GM18907 (cell line): ENCODE results near the gene PPP3CA.
A peak's percentile ranks its signal among the peaks of the same experiment; 100 is the strongest.
"Not testable (repeated sequence)": the region's sequence is repeated elsewhere in the genome, so short reads cannot be mapped to it uniquely, and the experiment has no call there.

Source experiments
- ATAC-seq: cut with Tn5 transposase; IDR thresholded peaks from one replicate; pipeline ENCODE4 v1.9.1; 2021; ENCODE audit warnings: mild to moderate bottlenecking, moderate library complexity; ENCODE audit not compliant: unreplicated experiment

Gene PPP3CA

GRCh38 chr4:101258883-101259282 is 88.4 kb downstream of the PPP3CA start:
- ATAC-seq = no peak

- no peak for ATAC-seq
Observed at GRCh38 chr4:101256222-101256621, 91.1 kb downstream of the PPP3CA start.

GRCh38 chr4:101254776-101255175 is 92.5 kb downstream of the PPP3CA start:
- no peak for ATAC-seq

GRCh38 chr4:101253121-101253520 is 94.2 kb downstream of the PPP3CA start:
- ATAC-seq = no peak

- ATAC-seq = no peak
Observed at GRCh38 chr4:101252721-101253120, 94.6 kb downstream of the PPP3CA start.

GRCh38 chr4:101251261-101251660 is 96.1 kb downstream of the PPP3CA start:
- no peak for ATAC-seq

GRCh38 chr4:101244349-101244748 is 103.0 kb downstream of the PPP3CA start:
- ATAC-seq = no peak

- ATAC-seq = no peak
Observed at GRCh38 chr4:101242441-101242840, 104.9 kb downstream of the PPP3CA start.

GRCh38 chr4:101240099-101240498 is 107.2 kb downstream of the PPP3CA start:
- no peak for ATAC-seq

GRCh38 chr4:101239665-101240064 is 107.7 kb downstream of the PPP3CA start:
- no peak for ATAC-seq

GRCh38 chr4:101238706-101239105 is 108.6 kb downstream of the PPP3CA start:
- no peak for ATAC-seq

- ATAC-seq = no peak
Observed at GRCh38 chr4:101237773-101238172, 109.6 kb downstream of the PPP3CA start.

GRCh38 chr4:101236097-101236496 is 111.2 kb downstream of the PPP3CA start:
- ATAC-seq = no peak

GRCh38 chr4:101234141-101234540 is 113.2 kb downstream of the PPP3CA start:
- ATAC-seq = not testable (repeated sequence)

GRCh38 chr4:101232074-101232776 is 115.1 kb downstream of the PPP3CA start:
- peak; percentile 67 for ATAC-seq

- ATAC-seq = no peak
Observed at GRCh38 chr4:101230801-101231426, 116.4 kb downstream of the PPP3CA start.

- no peak for ATAC-seq
Observed at GRCh38 chr4:101229116-101229515, 118.2 kb downstream of the PPP3CA start.

- ATAC-seq = no peak
Observed at GRCh38 chr4:101227715-101228114, 119.6 kb downstream of the PPP3CA start.

- ATAC-seq = no peak
Observed at GRCh38 chr4:101224358-101225218, 122.7 kb downstream of the PPP3CA start.

GRCh38 chr4:101222156-101222845 is 125.0 kb downstream of the PPP3CA start:
- no peak for ATAC-seq

- ATAC-seq = no peak
Observed at GRCh38 chr4:101221294-101221693, 126.0 kb downstream of the PPP3CA start.
